ENCODE data around the gene PCSK2.

DNA sequence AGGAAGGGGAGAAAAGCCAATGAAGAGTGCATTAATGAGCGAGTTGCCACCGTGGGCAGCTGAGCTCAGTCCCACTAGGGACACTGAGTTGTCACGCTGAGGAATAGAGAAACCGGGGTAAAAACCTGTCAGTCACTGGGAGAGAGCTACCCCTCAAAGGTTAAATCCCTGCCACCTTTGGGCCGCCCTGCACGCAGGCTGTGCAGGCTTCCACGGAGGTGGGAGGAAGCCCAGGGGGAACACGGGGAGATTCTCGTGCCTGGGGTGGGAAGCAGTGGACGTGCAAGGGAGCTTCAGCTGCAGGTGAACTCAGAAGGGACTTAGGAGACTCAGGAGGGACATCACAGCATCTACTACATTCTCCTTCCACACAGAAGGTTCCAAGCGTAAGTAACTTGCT lies 253.9 kb downstream of the PCSK2 start:
- TF ChIP-seq, protein P1, sequence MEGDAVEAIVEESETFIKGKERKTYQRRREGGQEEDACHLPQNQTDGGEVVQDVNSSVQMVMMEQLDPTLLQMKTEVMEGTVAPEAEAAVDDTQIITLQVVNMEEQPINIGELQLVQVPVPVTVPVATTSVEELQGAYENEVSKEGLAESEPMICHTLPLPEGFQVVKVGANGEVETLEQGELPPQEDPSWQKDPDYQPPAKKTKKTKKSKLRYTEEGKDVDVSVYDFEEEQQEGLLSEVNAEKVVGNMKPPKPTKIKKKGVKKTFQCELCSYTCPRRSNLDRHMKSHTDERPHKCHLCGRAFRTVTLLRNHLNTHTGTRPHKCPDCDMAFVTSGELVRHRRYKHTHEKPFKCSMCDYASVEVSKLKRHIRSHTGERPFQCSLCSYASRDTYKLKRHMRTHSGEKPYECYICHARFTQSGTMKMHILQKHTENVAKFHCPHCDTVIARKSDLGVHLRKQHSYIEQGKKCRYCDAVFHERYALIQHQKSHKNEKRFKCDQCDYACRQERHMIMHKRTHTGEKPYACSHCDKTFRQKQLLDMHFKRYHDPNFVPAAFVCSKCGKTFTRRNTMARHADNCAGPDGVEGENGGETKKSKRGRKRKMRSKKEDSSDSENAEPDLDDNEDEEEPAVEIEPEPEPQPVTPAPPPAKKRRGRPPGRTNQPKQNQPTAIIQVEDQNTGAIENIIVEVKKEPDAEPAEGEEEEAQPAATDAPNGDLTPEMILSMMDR (IDR thresholded peaks at IDR 0.05; ENCODE audit: extremely low read depth in 1 of 2, insufficient read depth in 1 of 2, low read depth in 1 of 2, low read length in 2 of 2), result no peak
- no peak for TF ChIP-seq POLR2AphosphoS5 (IDR thresholded peaks at IDR 0.05; ENCODE audit: insufficient read depth, low read depth, low read length)
- TF ChIP-seq POLR2A (IDR thresholded peaks at IDR 0.05; ENCODE audit: low read depth, low read length), result no peak
- no peak for TF ChIP-seq EZH2 (IDR thresholded peaks at IDR 0.05; ENCODE audit: borderline replicate concordance, low read depth, low read length, severe bottlenecking)
- TF ChIP-seq GATA2 (IDR thresholded peaks at IDR 0.05; ENCODE audit: insufficient read depth, insufficient read length, low read depth, low read length), result no peak
- no peak for TF ChIP-seq MYC (IDR thresholded peaks at IDR 0.05; ENCODE audit: low read depth, low read length)

Data from endothelial cell of umbilical vein (primary cell).